ENCODE results near the gene ARHGEF28. TPM values are rescaled to one million over a fixed set of nuclear protein-coding genes. Genes with fewer than 3 reads are reported as not detected.

ARHGEF28 gene
- total and polyA plus RNA-seq, 2 of the 13 experiments (the other 11 are each of a cell fraction or from before 2014, with no cell fraction given): 17.4 to 34.1 TPM

DNA sequence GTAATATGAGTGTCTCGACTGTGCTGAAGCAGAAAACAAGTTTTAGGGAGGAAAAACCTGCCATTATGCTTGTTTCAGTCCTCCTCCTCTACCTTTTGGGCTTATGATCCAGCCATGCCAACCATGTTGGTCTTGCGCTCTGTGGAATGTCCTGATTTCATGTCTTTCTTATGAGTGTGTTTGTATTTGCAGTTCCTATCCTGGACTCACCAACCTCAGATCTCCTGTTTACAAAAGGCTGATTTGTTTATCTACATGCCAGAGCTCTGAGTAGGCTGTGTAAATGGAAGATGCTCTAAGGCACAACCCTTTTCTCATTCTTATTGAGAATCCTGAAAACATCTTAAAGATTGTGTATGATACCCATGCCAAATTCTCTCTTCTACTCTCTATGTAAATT is 138.6 kb downstream of the ARHGEF28 start (continued):
- TF ChIP-seq ZNF563 (CRISPR knock-in tag; IDR thresholded peaks at IDR 0.05) (no peak), PAF1 (CRISPR knock-in tag; IDR thresholded peaks at IDR 0.05) (no peak), ZNF256 (CRISPR knock-in tag; conservative IDR thresholded peaks at IDR 0.05) (no peak), SMAD3 (CRISPR knock-in tag; IDR thresholded peaks at IDR 0.05) (peak; percentile 63; the same call in 1 of the 2 replicates), HOXD1 (CRISPR knock-in tag; IDR thresholded peaks at IDR 0.05) (no peak), JUND (CRISPR knock-in tag; IDR thresholded peaks at IDR 0.05) (peak; percentile 73; the same call in 1 of the 2 replicates), MAZ (IDR thresholded peaks at IDR 0.05; ENCODE audit: borderline replicate concordance, low read depth, low read length) (no peak), MAZ (CRISPR knock-in tag; IDR thresholded peaks at IDR 0.05; ENCODE audit: low read depth) (no peak), MBNL3 (CRISPR knock-in tag; conservative IDR thresholded peaks at IDR 0.05) (no peak), DBP (CRISPR knock-in tag; IDR thresholded peaks at IDR 0.05; ENCODE audit: not compliant biosample characterization) (no peak), KDM2A (CRISPR knock-in tag; IDR thresholded peaks at IDR 0.05; ENCODE audit: borderline replicate concordance, low read depth) (no peak), RBM22 (optimal IDR thresholded peaks at IDR 0.05; ENCODE audit: low read length) (no peak), ZBTB34 (CRISPR knock-in tag; IDR thresholded peaks at IDR 0.05) (no peak), ZNF562 (CRISPR knock-in tag; IDR thresholded peaks at IDR 0.05; ENCODE audit: borderline replicate concordance) (no peak), PPARG (CRISPR knock-in tag; conservative IDR thresholded peaks at IDR 0.05) (no peak), FOSL1 (CRISPR knock-in tag; IDR thresholded peaks at IDR 0.05; ENCODE audit: borderline replicate concordance) (peak; percentile 75; the same call in 1 of the 2 replicates), PRPF4 (IDR thresholded peaks at IDR 0.05; ENCODE audit: low read depth, low read length, poor library complexity, severe bottlenecking) (no peak), TBP (CRISPR knock-in tag; IDR thresholded peaks at IDR 0.05) (no peak), ETV5 (CRISPR knock-in tag; IDR thresholded peaks at IDR 0.05; ENCODE audit: borderline replicate concordance) (peak; percentile 74; the same call in 1 of the 2 replicates), HDAC2 (CRISPR knock-in tag; IDR thresholded peaks at IDR 0.05) (peak; percentile 60; the same call in 1 of the 2 replicates), POLR2AphosphoS5 (IDR thresholded peaks at IDR 0.05; ENCODE audit: low read depth, low read length) (no peak), ZNF431 (CRISPR knock-in tag; IDR thresholded peaks at IDR 0.05; ENCODE audit: borderline replicate concordance, low read depth) (no peak), HES4 (CRISPR knock-in tag; IDR thresholded peaks at IDR 0.05; ENCODE audit: borderline replicate concordance) (no peak), ZNF724P (CRISPR knock-in tag; IDR thresholded peaks at IDR 0.05; ENCODE audit: borderline replicate concordance) (no peak), ZNF138 (CRISPR knock-in tag; IDR thresholded peaks at IDR 0.05; ENCODE audit: low read depth) (no peak)
- TF ChIP-seq, protein P1, sequence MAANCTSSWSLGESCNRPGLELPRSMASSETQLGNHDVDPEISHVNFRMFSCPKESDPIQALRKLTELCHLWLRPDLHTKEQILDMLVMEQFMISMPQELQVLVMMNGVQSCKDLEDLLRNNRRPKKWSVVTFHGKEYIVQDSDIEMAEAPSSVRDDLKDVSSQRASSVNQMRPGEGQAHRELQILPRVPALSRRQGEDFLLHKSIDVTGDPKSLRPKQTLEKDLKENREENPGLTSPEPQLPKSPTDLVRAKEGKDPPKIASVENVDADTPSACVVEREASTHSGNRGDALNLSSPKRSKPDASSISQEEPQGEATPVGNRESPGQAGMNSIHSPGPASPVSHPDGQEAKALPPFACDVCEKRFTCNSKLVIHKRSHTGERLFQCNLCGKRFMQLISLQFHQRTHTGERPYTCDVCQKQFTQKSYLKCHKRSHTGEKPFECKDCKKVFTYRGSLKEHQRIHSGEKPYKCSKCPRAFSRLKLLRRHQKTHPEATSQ (CRISPR knock-in tag; IDR thresholded peaks at IDR 0.05; ENCODE audit: borderline replicate concordance): no peak
- TF ChIP-seq, protein P2, sequence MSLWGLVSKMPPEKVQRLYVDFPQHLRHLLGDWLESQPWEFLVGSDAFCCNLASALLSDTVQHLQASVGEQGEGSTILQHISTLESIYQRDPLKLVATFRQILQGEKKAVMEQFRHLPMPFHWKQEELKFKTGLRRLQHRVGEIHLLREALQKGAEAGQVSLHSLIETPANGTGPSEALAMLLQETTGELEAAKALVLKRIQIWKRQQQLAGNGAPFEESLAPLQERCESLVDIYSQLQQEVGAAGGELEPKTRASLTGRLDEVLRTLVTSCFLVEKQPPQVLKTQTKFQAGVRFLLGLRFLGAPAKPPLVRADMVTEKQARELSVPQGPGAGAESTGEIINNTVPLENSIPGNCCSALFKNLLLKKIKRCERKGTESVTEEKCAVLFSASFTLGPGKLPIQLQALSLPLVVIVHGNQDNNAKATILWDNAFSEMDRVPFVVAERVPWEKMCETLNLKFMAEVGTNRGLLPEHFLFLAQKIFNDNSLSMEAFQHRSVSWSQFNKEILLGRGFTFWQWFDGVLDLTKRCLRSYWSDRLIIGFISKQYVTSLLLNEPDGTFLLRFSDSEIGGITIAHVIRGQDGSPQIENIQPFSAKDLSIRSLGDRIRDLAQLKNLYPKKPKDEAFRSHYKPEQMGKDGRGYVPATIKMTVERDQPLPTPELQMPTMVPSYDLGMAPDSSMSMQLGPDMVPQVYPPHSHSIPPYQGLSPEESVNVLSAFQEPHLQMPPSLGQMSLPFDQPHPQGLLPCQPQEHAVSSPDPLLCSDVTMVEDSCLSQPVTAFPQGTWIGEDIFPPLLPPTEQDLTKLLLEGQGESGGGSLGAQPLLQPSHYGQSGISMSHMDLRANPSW (CRISPR knock-in tag; IDR thresholded peaks at IDR 0.05; ENCODE audit: borderline replicate concordance): no peak
